ENCODE measurements around the gene SCAF1. TPM values are rescaled to one million over a fixed set of nuclear protein-coding genes. Genes with fewer than 3 reads are reported as not detected.
A peak's percentile ranks its signal among the peaks of the same experiment; 100 is the strongest.

Gene SCAF1
- polyA plus RNA-seq, 1 experiment = 3.4 TPM

DNA sequence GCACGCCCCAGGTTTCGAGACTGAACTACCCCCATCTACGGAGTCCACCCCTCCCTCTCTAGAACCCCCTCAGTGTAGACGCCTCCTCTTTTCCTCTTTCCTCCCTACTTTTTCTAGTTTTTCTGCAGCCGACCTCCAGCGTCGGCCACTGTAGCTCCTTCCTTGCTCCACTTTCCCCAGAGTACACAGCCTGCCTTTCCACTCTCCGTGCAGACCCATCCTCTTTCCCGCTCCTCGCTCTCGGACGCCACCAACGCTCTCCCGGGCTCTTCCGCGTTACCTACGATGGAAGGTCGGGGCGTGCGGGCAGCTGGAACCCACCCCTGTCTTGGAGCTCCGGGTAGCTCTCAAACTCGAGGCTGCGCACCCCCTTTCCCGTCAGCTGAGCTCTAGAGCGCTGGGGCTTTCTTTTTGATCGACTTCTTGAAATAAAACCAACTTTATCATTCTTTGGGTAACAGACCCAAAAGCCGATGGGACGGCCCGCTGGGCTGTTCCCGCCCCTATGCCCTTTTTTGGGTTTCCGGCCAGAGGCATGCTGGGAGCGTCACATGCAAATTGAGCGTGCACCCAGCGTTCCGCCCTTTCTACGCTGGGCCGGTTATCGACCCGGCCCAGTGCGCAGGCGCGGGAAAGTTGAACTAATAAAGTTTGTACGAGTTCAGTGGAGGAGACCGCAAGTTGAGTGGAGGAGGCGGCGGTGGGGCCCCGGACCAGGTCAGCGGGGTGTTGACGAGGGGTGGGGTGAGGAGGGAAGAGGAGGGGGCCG, 23.5 kb downstream of the SCAF1 start, which contains the start of the genes BCL2L12 and IRF3:
TSS of gene BCL2L12 (plus strand) at position 583 of the 769 bp plus-strand sequence. CDS start 760 bp downstream, outside the sequence.
TSS of gene IRF3 (minus strand) at position 507 of the 769 bp plus-strand sequence. CDS start 1,019 bp downstream, outside the sequence.
- peak; percentile 79 for DNase-seq (ENCODE audit: low read depth)
- ChIA-PET POLR2A (no interaction called here), CTCF (interaction anchor here (1.6 to 3.0 kb wide), 2 partner anchors 7 to 11 kb away, joined by 7 to 22 read pairs; partner anchors contain the start of gene PRMT1)
- peak within 1 kb of the TSS; percentile 76 for H3K4me3 ChIP-seq (ENCODE audit: low read depth, low read length)
- TF ChIP-seq, protein P1, sequence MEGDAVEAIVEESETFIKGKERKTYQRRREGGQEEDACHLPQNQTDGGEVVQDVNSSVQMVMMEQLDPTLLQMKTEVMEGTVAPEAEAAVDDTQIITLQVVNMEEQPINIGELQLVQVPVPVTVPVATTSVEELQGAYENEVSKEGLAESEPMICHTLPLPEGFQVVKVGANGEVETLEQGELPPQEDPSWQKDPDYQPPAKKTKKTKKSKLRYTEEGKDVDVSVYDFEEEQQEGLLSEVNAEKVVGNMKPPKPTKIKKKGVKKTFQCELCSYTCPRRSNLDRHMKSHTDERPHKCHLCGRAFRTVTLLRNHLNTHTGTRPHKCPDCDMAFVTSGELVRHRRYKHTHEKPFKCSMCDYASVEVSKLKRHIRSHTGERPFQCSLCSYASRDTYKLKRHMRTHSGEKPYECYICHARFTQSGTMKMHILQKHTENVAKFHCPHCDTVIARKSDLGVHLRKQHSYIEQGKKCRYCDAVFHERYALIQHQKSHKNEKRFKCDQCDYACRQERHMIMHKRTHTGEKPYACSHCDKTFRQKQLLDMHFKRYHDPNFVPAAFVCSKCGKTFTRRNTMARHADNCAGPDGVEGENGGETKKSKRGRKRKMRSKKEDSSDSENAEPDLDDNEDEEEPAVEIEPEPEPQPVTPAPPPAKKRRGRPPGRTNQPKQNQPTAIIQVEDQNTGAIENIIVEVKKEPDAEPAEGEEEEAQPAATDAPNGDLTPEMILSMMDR (IDR thresholded peaks at IDR 0.05; ENCODE audit: insufficient read depth, low read depth, low read length) = no peak
- peaks cover 10% of the 10 kb centered on the region for H3K36me3 ChIP-seq (ENCODE audit: control insufficient read depth, insufficient read depth, low read length)
- no peaks in the 10 kb centered on the region for H3K27me3 ChIP-seq (ENCODE audit: control insufficient read depth, insufficient read depth, low read length)

DNA sequence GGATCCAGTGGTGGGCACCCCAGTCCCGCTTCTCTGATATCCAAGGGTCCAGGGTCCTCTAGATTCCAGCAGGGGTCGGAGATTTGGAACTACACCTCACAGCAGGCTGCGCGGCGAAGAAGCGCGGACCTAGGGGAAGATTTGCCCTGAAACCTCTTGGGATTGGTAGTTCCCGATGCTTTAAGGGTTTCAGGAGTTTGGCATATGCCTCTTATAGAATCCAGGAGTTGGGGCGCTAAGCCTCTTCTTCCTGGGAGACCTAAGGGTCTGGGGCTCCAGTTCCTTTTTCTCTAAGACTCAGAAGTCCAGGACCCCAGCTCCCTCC, 24.1 kb downstream of the SCAF1 start:
- Histone ChIP-seq H3K4me3 (ENCODE audit: low read depth, low read length) (peak overlapping the region; percentile 76), H3K36me3 (ENCODE audit: control insufficient read depth, insufficient read depth, low read length) (peaks cover 8% of the 10 kb centered on the region), H3K27me3 (ENCODE audit: control insufficient read depth, insufficient read depth, low read length) (no peaks in the 10 kb centered on the region)
- TF ChIP-seq, protein P1 (IDR thresholded peaks at IDR 0.05; ENCODE audit: insufficient read depth, low read depth, low read length) = peak; percentile 13; the same call in 1 of the 2 replicates
- ChIA-PET POLR2A (no interaction called here), CTCF (interaction anchor here (3.0 kb wide), 1 partner anchor 10 kb away, joined by 22 read pairs; the partner anchor contains the start of gene PRMT1)
- no peak for DNase-seq (ENCODE audit: low read depth)

DNA sequence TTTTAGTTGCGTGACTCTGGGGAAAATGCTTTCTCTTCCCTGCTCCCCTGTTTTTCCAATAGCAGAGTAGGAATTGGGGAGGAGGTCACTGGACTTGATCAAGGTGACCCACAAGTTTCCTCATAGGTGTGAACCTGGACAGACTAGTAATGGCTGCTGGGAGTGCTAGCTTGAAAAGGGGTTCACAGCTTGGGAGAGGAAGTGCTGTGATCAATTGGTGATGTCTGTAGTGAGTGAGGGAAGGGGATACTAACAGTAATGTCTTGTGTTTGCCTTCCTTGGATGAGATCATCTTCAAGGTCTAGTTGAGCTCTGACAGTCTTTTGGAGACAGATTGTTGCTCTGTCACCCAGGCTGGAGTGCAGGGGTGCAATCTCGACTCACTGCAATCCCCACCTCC, 25.5 kb downstream of the SCAF1 start:
- DNase-seq (ENCODE audit: low read depth) = no peak
- H3K36me3 ChIP-seq (ENCODE audit: control insufficient read depth, insufficient read depth, low read length) = peaks cover 6% of the 10 kb centered on the region
- ChIA-PET CTCF (no interaction called here), POLR2A (no interaction called here)
- H3K27me3 ChIP-seq (ENCODE audit: control insufficient read depth, insufficient read depth, low read length) = no peaks in the 10 kb centered on the region
- no peak overlapping the region for H3K4me3 ChIP-seq (ENCODE audit: low read depth, low read length)
- TF ChIP-seq, protein P1 (IDR thresholded peaks at IDR 0.05; ENCODE audit: insufficient read depth, low read depth, low read length) = no peak

DNA sequence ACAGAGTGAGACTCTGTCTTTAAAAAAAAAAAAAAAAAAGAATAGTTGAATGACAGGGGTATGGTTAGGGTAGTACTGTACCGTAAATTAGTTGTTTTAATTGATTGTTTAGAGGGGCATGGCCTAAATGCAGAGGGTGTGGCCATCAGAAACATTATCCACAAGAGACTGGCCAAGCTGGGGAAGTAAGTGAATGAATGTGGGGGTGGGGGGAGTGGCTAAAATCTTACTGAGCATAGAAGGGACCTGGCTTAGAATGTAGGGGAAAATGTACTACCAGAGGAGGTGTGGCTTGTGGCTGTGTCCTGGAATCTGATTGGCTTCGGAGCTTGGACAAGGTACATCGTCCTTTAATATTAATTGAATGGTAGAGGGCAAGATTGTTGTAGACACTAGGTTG, 27.5 kb downstream of the SCAF1 start:
- no peaks in the 10 kb centered on the region for H3K27me3 ChIP-seq (ENCODE audit: control insufficient read depth, insufficient read depth, low read length)
- no peak for DNase-seq (ENCODE audit: low read depth)
- H3K4me3 ChIP-seq (ENCODE audit: low read depth, low read length) = no peak overlapping the region
- no peaks in the 10 kb centered on the region; the same call in 1 of the 2 replicates for H3K36me3 ChIP-seq (ENCODE audit: control insufficient read depth, insufficient read depth, low read length)
- POLR2A ChIA-PET = no interaction called here
- CTCF ChIA-PET = interaction anchor here (1.0 to 1.7 kb wide), 2 partner anchors 11 to 123 kb away, joined by 3 to 4 read pairs; no protein-coding TSS in a partner anchor
- TF ChIP-seq, protein P1 (IDR thresholded peaks at IDR 0.05; ENCODE audit: insufficient read depth, low read depth, low read length) = no peak

DNA sequence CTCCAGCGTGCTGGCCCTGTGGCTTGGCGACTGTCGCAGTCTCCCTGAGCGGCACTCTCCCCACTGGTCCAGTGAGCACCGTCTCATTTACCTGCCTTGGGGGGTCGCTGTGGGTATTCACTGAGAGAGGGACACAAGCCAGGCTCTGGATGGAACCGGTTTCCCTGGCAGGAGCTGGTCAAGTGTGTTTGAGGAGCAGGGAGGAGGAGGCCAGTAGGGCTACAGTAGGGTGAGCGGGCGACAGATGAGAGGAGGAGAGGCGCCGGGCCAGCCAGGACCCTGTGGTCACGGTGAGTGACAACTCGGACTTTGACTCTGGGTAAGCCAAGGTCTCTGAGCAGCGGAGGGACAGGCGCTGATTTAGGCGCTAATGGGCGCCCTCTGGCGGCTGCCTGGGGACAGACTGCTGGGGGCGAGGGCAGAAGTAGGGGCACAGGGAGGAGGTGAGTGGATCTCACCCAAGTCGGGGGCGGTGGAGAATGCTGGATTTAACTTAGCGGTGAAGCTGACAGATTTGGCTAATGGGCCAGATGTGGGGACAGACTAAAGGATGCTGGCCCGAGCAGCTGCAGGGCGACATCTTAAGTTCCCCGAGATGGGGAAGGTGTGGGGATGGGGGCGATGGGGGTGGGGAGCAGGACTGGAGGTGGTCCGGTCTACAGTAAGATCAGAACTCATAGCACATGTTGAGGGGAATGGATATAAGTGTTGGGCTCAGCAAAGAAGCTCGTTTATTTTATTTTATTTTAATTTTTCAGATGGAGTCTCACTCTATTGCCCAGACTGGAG, 30.3 kb downstream of the SCAF1 start:
- H3K4me3 ChIP-seq (ENCODE audit: low read depth, low read length) = no peak overlapping the region
- DNase-seq (ENCODE audit: low read depth) = no peak
- H3K27me3 ChIP-seq (ENCODE audit: control insufficient read depth, insufficient read depth, low read length) = no peaks in the 10 kb centered on the region
- CTCF ChIA-PET = interaction anchor here (0.6 to 2.1 kb wide), 27 partner anchors 8 to 332 kb away, joined by 3 to 9 read pairs (median 4); partner anchors contain the start of genes AP2A1, NOSIP and RRAS
- POLR2A ChIA-PET = interaction anchor here (0.6 kb wide), 1 partner anchor 25 kb away, joined by 4 read pairs; no protein-coding TSS in a partner anchor
- TF ChIP-seq, protein P1 (IDR thresholded peaks at IDR 0.05; ENCODE audit: insufficient read depth, low read depth, low read length) = peak; percentile 98
- H3K36me3 ChIP-seq (ENCODE audit: control insufficient read depth, insufficient read depth, low read length) = no peaks in the 10 kb centered on the region; the same call in 1 of the 2 replicates

Data from BJ (cell line).